ENCODE measurements around the gene LITAFD.

LITAFD gene

DNA sequence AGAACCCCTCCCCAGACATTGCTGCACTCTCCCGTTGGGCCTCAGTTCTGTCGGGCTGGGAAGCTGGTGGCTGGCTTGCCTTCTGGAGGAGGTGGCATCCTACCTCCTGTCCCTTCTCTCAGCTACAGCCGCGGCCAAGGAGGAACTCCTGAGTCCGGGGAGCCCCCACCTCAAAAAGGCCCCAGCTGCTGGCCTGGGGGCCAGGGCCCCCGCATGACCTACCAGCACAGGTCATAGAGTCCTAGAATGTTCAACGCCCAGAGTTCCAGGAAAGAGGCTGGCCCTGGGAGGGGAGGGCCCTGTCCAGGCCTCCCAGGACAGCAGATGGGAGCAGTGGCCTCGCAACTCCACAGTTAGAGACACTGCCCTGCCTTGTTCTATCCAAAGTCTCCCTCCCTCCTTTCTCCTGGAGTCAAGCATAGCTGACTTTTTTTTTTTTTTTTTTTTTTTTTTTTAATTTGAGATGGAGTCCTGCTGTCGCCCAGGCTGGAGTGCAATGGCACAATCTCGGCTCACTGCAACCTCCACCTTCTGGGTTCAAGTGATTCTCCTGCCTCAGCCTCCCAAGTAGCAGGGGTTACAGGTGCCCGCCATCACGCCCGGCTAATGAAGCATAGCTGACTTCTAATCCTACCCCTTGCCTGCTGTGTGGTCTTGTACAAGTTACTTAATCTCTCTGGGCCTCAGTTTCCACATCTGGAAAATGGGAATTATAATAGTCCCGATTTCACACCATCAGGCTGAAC is 20.4 kb upstream of the LITAFD start:
- TF ChIP-seq CEBPB (IDR thresholded peaks at IDR 0.05) (no peak), YY1 (IDR thresholded peaks at IDR 0.05; ENCODE audit: low read depth) (no peak), FOXM1 (IDR thresholded peaks at IDR 0.05; ENCODE audit: borderline replicate concordance, low read depth) (no peak), EP300 (IDR thresholded peaks at IDR 0.05; ENCODE audit: borderline replicate concordance) (no peak), CREB1 (IDR thresholded peaks at IDR 0.05; ENCODE audit: low read depth) (no peak), TEAD4 (IDR thresholded peaks at IDR 0.05) (no peak), EGR1 (IDR thresholded peaks at IDR 0.05) (no peak), NFIC (IDR thresholded peaks at IDR 0.05) (no peak), ZBTB7A (IDR thresholded peaks at IDR 0.05; ENCODE audit: low read depth) (no peak), RAD21 (IDR thresholded peaks at IDR 0.05; ENCODE audit: low read depth) (no peak), TAF1 (IDR thresholded peaks at IDR 0.05; ENCODE audit: low read depth) (no peak), TCF12 (IDR thresholded peaks at IDR 0.05; ENCODE audit: low read depth) (no peak), REST (IDR thresholded peaks at IDR 0.05; ENCODE audit: low read depth) (no peak)
- TF ChIP-seq, protein P1, sequence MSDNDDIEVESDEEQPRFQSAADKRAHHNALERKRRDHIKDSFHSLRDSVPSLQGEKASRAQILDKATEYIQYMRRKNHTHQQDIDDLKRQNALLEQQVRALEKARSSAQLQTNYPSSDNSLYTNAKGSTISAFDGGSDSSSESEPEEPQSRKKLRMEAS (IDR thresholded peaks at IDR 0.05): no peak
- TF ChIP-seq, protein P2, sequence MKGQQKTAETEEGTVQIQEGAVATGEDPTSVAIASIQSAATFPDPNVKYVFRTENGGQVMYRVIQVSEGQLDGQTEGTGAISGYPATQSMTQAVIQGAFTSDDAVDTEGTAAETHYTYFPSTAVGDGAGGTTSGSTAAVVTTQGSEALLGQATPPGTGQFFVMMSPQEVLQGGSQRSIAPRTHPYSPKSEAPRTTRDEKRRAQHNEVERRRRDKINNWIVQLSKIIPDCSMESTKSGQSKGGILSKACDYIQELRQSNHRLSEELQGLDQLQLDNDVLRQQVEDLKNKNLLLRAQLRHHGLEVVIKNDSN (IDR thresholded peaks at IDR 0.05): no peak

- TF ChIP-seq, protein P1 (IDR thresholded peaks at IDR 0.05): no peak
- no peak for TF ChIP-seq REST (IDR thresholded peaks at IDR 0.05; ENCODE audit: low read depth)
Measured at GRCh38 chr16:8862309-8863130, 19.6 kb upstream of the LITAFD start.

DNA sequence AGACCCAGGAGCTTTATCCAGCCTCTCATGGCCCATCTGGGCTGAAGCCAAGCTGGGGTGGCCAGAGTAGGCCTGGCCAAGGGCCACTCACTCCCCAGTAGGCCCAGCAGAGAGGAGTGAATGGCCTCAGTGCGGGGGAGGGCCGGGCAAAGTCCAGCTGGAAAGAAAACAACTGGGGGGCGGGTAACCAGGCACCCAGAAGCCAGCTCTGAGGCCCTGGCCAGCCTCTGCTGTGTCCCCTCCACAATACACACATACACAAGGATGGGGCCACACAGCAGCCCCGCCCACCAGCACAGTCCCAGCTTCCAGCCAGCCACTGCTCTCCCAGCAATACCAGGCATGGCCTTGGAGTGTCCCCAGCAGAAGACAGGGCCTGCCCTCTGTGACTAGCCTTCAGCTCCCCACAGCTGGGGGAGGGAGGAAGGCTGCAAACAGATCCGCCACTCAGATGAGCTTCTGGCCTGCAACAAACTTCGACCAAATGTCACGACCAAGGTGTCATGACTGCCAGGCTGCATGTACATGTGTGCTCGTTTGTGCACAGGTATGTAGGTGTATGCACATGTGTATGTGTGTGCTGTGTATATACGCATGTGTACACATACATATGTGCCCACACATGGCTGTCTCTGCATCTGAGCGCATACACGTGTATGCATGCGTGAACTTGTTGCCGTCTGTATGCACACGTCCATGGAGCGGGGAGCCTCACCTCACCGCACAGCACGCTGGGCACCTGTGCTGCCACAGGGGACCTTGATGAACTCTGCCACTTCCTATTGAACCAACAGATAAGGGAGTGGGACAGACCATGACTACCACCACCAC is 18.3 kb upstream of the LITAFD start:
- TF ChIP-seq FOXM1 (IDR thresholded peaks at IDR 0.05; ENCODE audit: borderline replicate concordance, low read depth): no peak
- no peak for TF ChIP-seq YY1 (IDR thresholded peaks at IDR 0.05; ENCODE audit: low read depth)
- no peak; the same call in 1 of the 2 replicates for TF ChIP-seq NFIC (IDR thresholded peaks at IDR 0.05)
- TF ChIP-seq TEAD4 (IDR thresholded peaks at IDR 0.05): no peak
- TF ChIP-seq EGR1 (IDR thresholded peaks at IDR 0.05): no peak
- TF ChIP-seq CEBPB (IDR thresholded peaks at IDR 0.05): no peak

GRCh38 chr16:8864480-8865110 is 17.6 kb upstream of the LITAFD start:
- TF ChIP-seq RAD21 (IDR thresholded peaks at IDR 0.05; ENCODE audit: low read depth) (no peak), TCF12 (IDR thresholded peaks at IDR 0.05; ENCODE audit: low read depth) (no peak), TEAD4 (IDR thresholded peaks at IDR 0.05) (no peak), YY1 (IDR thresholded peaks at IDR 0.05; ENCODE audit: low read depth) (no peak), TAF1 (IDR thresholded peaks at IDR 0.05; ENCODE audit: low read depth) (no peak), FOXM1 (IDR thresholded peaks at IDR 0.05; ENCODE audit: borderline replicate concordance, low read depth) (no peak), CREB1 (IDR thresholded peaks at IDR 0.05; ENCODE audit: low read depth) (no peak), EGR1 (IDR thresholded peaks at IDR 0.05) (no peak), ZBTB7A (IDR thresholded peaks at IDR 0.05; ENCODE audit: low read depth) (no peak), EP300 (IDR thresholded peaks at IDR 0.05; ENCODE audit: borderline replicate concordance) (no peak), CEBPB (IDR thresholded peaks at IDR 0.05) (no peak), REST (IDR thresholded peaks at IDR 0.05; ENCODE audit: low read depth) (no peak), NFIC (IDR thresholded peaks at IDR 0.05) (no peak)
- TF ChIP-seq, protein P2 (IDR thresholded peaks at IDR 0.05): no peak
- TF ChIP-seq, protein P1 (IDR thresholded peaks at IDR 0.05): no peak

Data from Ishikawa (cell line).